ENCODE results near the gene ZRANB1.

Gene ZRANB1

DNA sequence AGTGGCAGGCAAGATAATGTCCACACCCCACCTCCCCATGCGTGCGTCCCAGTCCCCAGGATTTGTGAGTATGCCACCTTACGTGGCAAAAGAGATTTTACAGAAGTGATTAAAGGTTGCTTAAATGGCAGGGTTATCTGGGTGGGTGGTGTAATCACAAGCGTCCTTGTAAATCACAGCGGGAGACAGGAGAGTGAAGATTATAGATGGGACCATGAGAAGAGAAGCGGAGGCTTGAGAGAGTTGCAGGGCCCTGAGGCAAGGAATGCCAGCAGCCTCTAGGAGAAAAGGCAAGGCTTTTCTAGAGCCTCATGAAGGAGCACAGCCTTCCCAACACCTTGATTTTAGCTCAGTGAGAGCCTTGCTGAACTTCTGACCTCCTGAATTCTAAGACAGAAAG is 10.2 kb downstream of the ZRANB1 start:
- TF ChIP-seq, protein P1, sequence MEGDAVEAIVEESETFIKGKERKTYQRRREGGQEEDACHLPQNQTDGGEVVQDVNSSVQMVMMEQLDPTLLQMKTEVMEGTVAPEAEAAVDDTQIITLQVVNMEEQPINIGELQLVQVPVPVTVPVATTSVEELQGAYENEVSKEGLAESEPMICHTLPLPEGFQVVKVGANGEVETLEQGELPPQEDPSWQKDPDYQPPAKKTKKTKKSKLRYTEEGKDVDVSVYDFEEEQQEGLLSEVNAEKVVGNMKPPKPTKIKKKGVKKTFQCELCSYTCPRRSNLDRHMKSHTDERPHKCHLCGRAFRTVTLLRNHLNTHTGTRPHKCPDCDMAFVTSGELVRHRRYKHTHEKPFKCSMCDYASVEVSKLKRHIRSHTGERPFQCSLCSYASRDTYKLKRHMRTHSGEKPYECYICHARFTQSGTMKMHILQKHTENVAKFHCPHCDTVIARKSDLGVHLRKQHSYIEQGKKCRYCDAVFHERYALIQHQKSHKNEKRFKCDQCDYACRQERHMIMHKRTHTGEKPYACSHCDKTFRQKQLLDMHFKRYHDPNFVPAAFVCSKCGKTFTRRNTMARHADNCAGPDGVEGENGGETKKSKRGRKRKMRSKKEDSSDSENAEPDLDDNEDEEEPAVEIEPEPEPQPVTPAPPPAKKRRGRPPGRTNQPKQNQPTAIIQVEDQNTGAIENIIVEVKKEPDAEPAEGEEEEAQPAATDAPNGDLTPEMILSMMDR (IDR thresholded peaks at IDR 0.05; ENCODE audit: low read depth, low read length, missing control alignments), result no peak
- no peak for DNase-seq (ENCODE audit: low read depth)
- no peak overlapping the region for H3K4me3 ChIP-seq (ENCODE audit: low read depth, low read length)

DNA sequence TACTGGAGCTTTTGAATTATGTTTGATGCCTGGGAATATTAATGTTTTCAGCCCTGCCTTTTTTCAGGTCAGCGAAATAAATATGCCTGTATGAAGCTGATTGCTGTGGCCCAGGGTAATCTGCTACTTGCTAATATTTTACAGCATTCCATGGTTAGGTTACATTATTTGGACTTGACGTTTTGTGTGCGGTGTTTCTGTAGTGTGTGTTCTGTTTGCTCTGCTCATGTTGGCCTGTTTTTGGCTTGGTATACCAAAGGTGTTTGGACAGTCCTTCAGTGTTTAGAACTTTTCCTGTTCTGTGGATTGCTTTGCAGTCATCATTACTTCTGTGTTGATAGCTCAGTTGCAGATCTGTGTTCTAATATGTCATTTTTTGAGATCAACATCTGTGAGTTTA is 11.5 kb downstream of the ZRANB1 start:
- TF ChIP-seq, protein P1 (IDR thresholded peaks at IDR 0.05; ENCODE audit: low read depth, low read length, missing control alignments), result no peak
- no peak for DNase-seq (ENCODE audit: low read depth)
- H3K4me3 ChIP-seq (ENCODE audit: low read depth, low read length), result no peak overlapping the region

DNA sequence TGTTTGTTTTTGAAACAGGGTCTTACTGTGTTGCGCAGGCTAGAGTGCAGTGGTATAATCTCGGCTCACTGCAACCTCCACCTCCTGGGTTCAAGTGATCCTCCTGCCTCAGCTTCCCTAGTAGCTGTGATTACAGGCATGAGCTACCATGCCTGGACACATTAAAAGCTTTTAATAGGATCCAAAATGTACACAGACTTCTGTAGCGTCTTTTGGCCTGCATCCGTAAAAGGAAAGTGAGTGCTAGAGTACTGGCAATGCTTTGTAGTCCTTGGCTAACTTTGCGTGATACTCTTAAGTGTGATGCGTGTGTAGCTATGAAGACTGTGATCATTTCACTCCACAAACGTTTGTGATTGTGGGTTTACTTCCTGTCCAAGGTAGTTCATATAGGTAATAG is 13.3 kb downstream of the ZRANB1 start:
- DNase-seq (ENCODE audit: low read depth), result no peak
- H3K4me3 ChIP-seq (ENCODE audit: low read depth, low read length), result no peak overlapping the region
- TF ChIP-seq, protein P1 (IDR thresholded peaks at IDR 0.05; ENCODE audit: low read depth, low read length, missing control alignments), result no peak

DNA sequence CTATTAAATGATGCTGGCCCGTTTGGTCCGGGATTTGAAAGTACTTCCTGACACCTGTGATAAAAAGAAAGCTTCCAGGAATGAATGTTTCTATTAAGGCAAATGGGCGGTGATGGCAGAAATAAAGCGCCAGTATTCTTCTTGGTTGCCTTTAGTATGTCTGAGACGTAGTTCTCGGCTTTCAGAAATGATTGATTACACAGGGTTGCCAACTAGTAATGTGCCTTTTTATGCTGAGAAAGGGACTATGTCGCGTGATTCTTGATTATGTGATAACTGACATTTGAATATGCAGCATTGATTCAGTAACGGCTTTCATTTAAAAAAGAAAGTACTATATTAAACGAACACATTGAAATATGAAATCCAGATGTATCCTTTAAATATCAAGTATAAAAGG is 13.9 kb downstream of the ZRANB1 start:
- TF ChIP-seq, protein P1 (IDR thresholded peaks at IDR 0.05; ENCODE audit: low read depth, low read length, missing control alignments), result no peak
- no peak for DNase-seq (ENCODE audit: low read depth)
- no peak overlapping the region for H3K4me3 ChIP-seq (ENCODE audit: low read depth, low read length)

DNA sequence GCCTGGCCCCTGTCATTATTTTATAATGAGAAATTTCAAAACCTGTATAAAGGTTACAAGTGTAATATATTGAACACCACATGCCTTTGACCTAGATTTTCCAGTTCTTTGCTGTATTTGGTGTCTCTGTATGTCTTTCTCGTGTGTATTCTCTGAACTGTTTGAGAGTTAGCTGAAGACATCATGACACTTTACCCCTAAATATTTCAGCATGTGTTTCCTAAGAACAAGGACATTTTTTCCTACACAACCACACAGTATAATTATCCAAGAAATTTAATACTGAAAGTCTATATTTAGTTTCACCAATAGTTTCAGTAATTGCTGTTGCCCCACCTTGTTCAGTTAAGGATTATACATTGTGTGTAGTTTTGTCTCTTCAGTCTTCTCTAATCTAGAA is 14.8 kb downstream of the ZRANB1 start:
- no peak overlapping the region for H3K4me3 ChIP-seq (ENCODE audit: low read depth, low read length)
- TF ChIP-seq, protein P1 (IDR thresholded peaks at IDR 0.05; ENCODE audit: low read depth, low read length, missing control alignments), result no peak
- DNase-seq (ENCODE audit: low read depth), result no peak

DNA sequence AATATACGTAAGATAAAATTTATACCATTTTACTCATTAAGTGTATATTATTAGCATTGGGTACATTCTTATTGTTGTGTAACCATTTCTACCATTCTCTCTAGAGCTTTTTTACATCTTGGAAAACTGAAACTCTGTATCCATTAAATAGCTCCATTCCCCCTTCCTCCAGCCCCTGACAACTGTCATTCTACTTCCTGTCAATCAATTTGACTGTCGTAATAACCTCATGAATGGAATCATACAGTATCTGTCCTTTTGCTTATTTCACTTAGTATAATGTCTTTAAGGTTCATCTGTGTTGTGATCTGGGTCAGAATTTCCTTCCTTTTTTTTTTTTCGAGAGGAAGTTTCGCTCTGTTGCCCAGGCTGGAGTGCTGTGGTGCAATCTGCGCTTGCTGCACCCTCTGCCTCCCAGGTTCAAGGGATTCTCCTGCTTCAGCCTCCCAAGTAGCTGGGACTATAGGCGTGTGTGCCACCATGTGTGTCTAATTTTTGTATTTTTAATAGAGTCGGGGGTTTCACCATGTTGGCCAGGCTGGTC is 15.6 kb downstream of the ZRANB1 start:
- TF ChIP-seq, protein P1 (IDR thresholded peaks at IDR 0.05; ENCODE audit: low read depth, low read length, missing control alignments), result no peak
- no peak overlapping the region for H3K4me3 ChIP-seq (ENCODE audit: low read depth, low read length)
- DNase-seq (ENCODE audit: low read depth), result no peak

DNA sequence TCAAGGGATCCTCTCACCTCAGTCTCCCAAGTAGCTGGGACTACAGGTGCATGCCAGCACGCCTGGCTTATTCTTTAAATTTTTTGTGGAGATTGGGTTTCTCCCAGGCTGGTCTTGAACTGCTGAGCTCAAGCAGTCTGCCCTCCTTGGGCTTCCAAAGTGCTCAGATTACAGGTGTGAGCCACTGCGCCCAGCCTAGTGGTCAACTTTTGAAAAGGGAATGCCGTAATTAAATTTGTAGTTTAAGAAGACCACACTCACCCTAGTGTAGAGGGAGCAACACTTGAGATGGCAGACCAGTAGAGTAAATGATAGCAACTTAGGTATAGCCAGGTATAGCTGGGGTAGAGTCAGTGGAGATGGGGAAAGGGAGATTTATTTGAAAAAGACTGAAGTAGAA is 17.6 kb downstream of the ZRANB1 start:
- TF ChIP-seq, protein P1 (IDR thresholded peaks at IDR 0.05; ENCODE audit: low read depth, low read length, missing control alignments), result no peak
- DNase-seq (ENCODE audit: low read depth), result no peak
- no peak overlapping the region for H3K4me3 ChIP-seq (ENCODE audit: low read depth, low read length)

All from GM12864 (cell line).